ENCODE measurements around the gene PRKG1. TPM values are rescaled to one million over a fixed set of nuclear protein-coding genes. Genes with fewer than 3 reads are reported as not detected.

PRKG1 gene
- total and polyA plus RNA-seq, 2 of the 8 experiments (the other 6 are each of a cell fraction or from before 2014, with no cell fraction given) = 4.2 to 15.2 TPM

DNA sequence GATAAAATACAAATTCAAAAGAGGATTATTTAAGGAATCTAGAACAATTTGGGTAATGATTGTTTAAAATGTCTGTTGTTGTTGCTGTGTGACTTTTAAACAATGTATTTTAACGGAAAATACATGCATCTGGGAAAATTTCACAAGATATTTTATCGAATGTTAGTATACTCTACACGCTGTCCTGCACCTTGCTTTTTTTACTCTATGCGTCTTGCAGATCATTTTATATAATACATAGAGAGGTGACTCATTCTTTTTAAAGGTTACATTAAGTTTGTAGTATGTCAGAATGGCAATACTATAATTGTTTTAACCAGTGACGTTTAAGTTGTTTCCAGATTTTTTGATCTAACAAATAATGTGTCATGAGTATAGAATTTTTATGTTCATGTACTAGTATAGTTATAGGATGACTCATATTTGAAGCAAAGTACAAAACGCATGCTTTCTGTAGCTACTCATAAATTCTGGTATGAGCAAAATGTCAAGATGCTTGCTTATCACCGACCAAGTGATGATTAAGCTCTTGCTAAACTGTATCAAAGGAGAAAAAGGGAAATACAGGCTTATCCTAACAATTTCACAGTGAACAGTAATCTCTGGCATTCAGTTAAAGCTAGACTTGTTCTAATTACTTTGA, 1244.7 kb downstream of the PRKG1 start (continued):
- TF ChIP-seq, protein P1, sequence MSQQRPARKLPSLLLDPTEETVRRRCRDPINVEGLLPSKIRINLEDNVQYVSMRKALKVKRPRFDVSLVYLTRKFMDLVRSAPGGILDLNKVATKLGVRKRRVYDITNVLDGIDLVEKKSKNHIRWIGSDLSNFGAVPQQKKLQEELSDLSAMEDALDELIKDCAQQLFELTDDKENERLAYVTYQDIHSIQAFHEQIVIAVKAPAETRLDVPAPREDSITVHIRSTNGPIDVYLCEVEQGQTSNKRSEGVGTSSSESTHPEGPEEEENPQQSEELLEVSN (IDR thresholded peaks at IDR 0.05) = no peak
- TF ChIP-seq CEBPB (IDR thresholded peaks at IDR 0.05; ENCODE audit: low read depth, low read length) = no peak
- no peak for TF ChIP-seq SRF (IDR thresholded peaks at IDR 0.05; ENCODE audit: low read depth, low read length)
- TF ChIP-seq TAF1 (IDR thresholded peaks at IDR 0.05; ENCODE audit: low read depth, low read length) = no peak
- TF ChIP-seq CHD2 (IDR thresholded peaks at IDR 0.05; ENCODE audit: low read length) = no peak

Data from H1 (cell line).